NCI-H460 (cell line): ENCODE measurements around the gene PLCL1. TPM values are rescaled to one million over a fixed set of nuclear protein-coding genes. Genes with fewer than 3 reads are reported as not detected.
"Not testable (repeated sequence)": the region's sequence is repeated elsewhere in the genome, so short reads cannot be mapped to it uniquely, and the experiment has no call there.

Experiments used
- DNase-seq: peaks from one replicate; pipeline ENCODE4 v3.0.0-alpha.2; 2016; ENCODE audit warnings: low read depth; ENCODE audit errors: extremely low read depth
- total RNA-seq: library from RNA; depleted of rRNA; stranded (reverse); fragments of >200 nt; shearing (Covaris generic); gene quantifications from 2 replicates; pipeline ENCODE4 v1.2.3, GENCODE V29; 2014

PLCL1 gene
- total RNA-seq, 1 experiment from 2014 or later: 0.02 TPM

GRCh38 chr2:197986977-197987376, 182.6 kb downstream of the PLCL1 start:
- DNase-seq: no peak

GRCh38 chr2:197990356-197990755, 186.0 kb downstream of the PLCL1 start:
- DNase-seq: no peak

GRCh38 chr2:197992482-197993133, 188.2 kb downstream of the PLCL1 start:
- no peak for DNase-seq

GRCh38 chr2:197993363-197993762, 189.0 kb downstream of the PLCL1 start:
- no peak for DNase-seq

- peak; percentile 18 for DNase-seq
Measured at GRCh38 chr2:197993830-197994229, 189.4 kb downstream of the PLCL1 start.

GRCh38 chr2:197994751-197995150, 190.4 kb downstream of the PLCL1 start:
- DNase-seq: no peak

GRCh38 chr2:197996583-197996982, 192.2 kb downstream of the PLCL1 start:
- no peak for DNase-seq

- DNase-seq: no peak
Measured at GRCh38 chr2:197997083-197997541, 192.7 kb downstream of the PLCL1 start.

GRCh38 chr2:197998702-197999101, 194.3 kb downstream of the PLCL1 start:
- DNase-seq: no peak

- no peak for DNase-seq
Measured at GRCh38 chr2:198000417-198000816, 196.0 kb downstream of the PLCL1 start.

- no peak for DNase-seq
Measured at GRCh38 chr2:198004173-198004572, 199.8 kb downstream of the PLCL1 start.

GRCh38 chr2:198004921-198005829, 200.8 kb downstream of the PLCL1 start:
- no peak for DNase-seq

GRCh38 chr2:198006733-198007132, 202.3 kb downstream of the PLCL1 start:
- DNase-seq: no peak

GRCh38 chr2:198008230-198008629, 203.8 kb downstream of the PLCL1 start:
- no peak for DNase-seq

GRCh38 chr2:198012025-198012424, 207.6 kb downstream of the PLCL1 start:
- no peak for DNase-seq

GRCh38 chr2:198016243-198016642, 211.8 kb downstream of the PLCL1 start:
- DNase-seq: no peak

GRCh38 chr2:198017068-198017467, 212.7 kb downstream of the PLCL1 start:
- DNase-seq: no peak

- no peak for DNase-seq
Measured at GRCh38 chr2:198028955-198029354, 224.6 kb downstream of the PLCL1 start.

- not testable (repeated sequence) for DNase-seq
Measured at GRCh38 chr2:198029576-198029975, 225.2 kb downstream of the PLCL1 start.

GRCh38 chr2:198033626-198034025, 229.2 kb downstream of the PLCL1 start:
- DNase-seq: no peak

- DNase-seq: no peak
Measured at GRCh38 chr2:198036029-198036879, 231.9 kb downstream of the PLCL1 start.
